Measurements from ENCODE around the gene GALNT17.
"Not testable (repeated sequence)": the region's sequence is repeated elsewhere in the genome, so short reads cannot be mapped to it uniquely, and the experiment has no call there.

The GALNT17 gene

GRCh38 chr7:71580027-71580426, 448.1 kb downstream of the GALNT17 start:
- DNase-seq = no peak

- DNase-seq = no peak
Measured at GRCh38 chr7:71584256-71584655, 452.3 kb downstream of the GALNT17 start.

- DNase-seq = no peak
Measured at GRCh38 chr7:71591876-71592275, 459.9 kb downstream of the GALNT17 start.

- DNase-seq = not testable (repeated sequence)
Measured at GRCh38 chr7:71592388-71592787, 460.4 kb downstream of the GALNT17 start.

GRCh38 chr7:71594736-71595135, 462.8 kb downstream of the GALNT17 start:
- DNase-seq = no peak

- DNase-seq = no peak
Measured at GRCh38 chr7:71595176-71595575, 463.2 kb downstream of the GALNT17 start.

- DNase-seq = no peak
Measured at GRCh38 chr7:71598553-71598952, 466.6 kb downstream of the GALNT17 start.

- no peak for DNase-seq
Measured at GRCh38 chr7:71601851-71602250, 469.9 kb downstream of the GALNT17 start.

GRCh38 chr7:71604818-71605414, 473.0 kb downstream of the GALNT17 start:
- no peak for DNase-seq

GRCh38 chr7:71611986-71612385, 480.0 kb downstream of the GALNT17 start:
- DNase-seq = no peak

GRCh38 chr7:71612911-71613310, 481.0 kb downstream of the GALNT17 start:
- DNase-seq = no peak

GRCh38 chr7:71613313-71613712, 481.4 kb downstream of the GALNT17 start:
- no peak for DNase-seq

- DNase-seq = no peak
Measured at GRCh38 chr7:71615017-71615416, 483.1 kb downstream of the GALNT17 start.

- DNase-seq = no peak
Measured at GRCh38 chr7:71616217-71616616, 484.3 kb downstream of the GALNT17 start.

GRCh38 chr7:71618278-71618677, 486.3 kb downstream of the GALNT17 start:
- DNase-seq = no peak

GRCh38 chr7:71625545-71625944, 493.6 kb downstream of the GALNT17 start:
- DNase-seq = no peak

- DNase-seq = no peak
Measured at GRCh38 chr7:71626206-71626605, 494.3 kb downstream of the GALNT17 start.

GRCh38 chr7:71627651-71628050, 495.7 kb downstream of the GALNT17 start:
- DNase-seq = no peak

- no peak for DNase-seq
Measured at GRCh38 chr7:71630516-71630915, 498.6 kb downstream of the GALNT17 start.

- DNase-seq = peak in 1 of 3 experiments; percentile 62
Measured at GRCh38 chr7:71633551-71634008, 501.6 kb downstream of the GALNT17 start.

GRCh38 chr7:71635849-71636248, 503.9 kb downstream of the GALNT17 start:
- not testable (repeated sequence) for DNase-seq

GRCh38 chr7:71636329-71636728, 504.4 kb downstream of the GALNT17 start:
- no peak for DNase-seq

GRCh38 chr7:71637578-71637977, 505.6 kb downstream of the GALNT17 start:
- no peak for DNase-seq

- no peak for DNase-seq
Measured at GRCh38 chr7:71638108-71638507, 506.2 kb downstream of the GALNT17 start.

- no peak for DNase-seq
Measured at GRCh38 chr7:71639382-71640085, 507.6 kb downstream of the GALNT17 start.

Data from NCI-H1417 (cell line).